Activated CD4-positive, alpha-beta T cell treated with anti-CD3 and anti-CD28 coated beads for 4 hours (primary cell): ENCODE measurements around the gene SACS.
"Not testable (repeated sequence)": the region's sequence is repeated elsewhere in the genome, so short reads cannot be mapped to it uniquely, and the experiment has no call there.

Experiments used
- DNase-seq, 2 donors: peaks; one replicate each; pipeline ENCODE4 v3.0.0-alpha.2; 2020

SACS gene

GRCh38 chr13:23350009-23350408 is 83.5 kb downstream of the SACS start:
- DNase-seq: no peak

- no peak for DNase-seq
Measured at GRCh38 chr13:23349161-23349897, 84.2 kb downstream of the SACS start.

GRCh38 chr13:23348262-23349127 is 85.0 kb downstream of the SACS start:
- no peak for DNase-seq

- DNase-seq: no peak
Measured at GRCh38 chr13:23347601-23348000, 85.9 kb downstream of the SACS start.

GRCh38 chr13:23344931-23345595 is 88.4 kb downstream of the SACS start:
- DNase-seq: no peak

GRCh38 chr13:23339225-23339624 is 94.3 kb downstream of the SACS start:
- no peak for DNase-seq

GRCh38 chr13:23330356-23330755 is 103.1 kb downstream of the SACS start:
- no peak for DNase-seq

GRCh38 chr13:23325191-23325590 is 108.3 kb downstream of the SACS start:
- DNase-seq: no peak

GRCh38 chr13:23323946-23324709 is 109.4 kb downstream of the SACS start:
- DNase-seq: no peak

- DNase-seq: no peak
Measured at GRCh38 chr13:23322353-23323336, 110.9 kb downstream of the SACS start.

GRCh38 chr13:23321535-23322241 is 111.8 kb downstream of the SACS start:
- DNase-seq: no peak

GRCh38 chr13:23320926-23321534 is 112.5 kb downstream of the SACS start:
- no peak for DNase-seq

GRCh38 chr13:23319883-23320224 is 113.6 kb downstream of the SACS start:
- no peak for DNase-seq

- DNase-seq: not testable (repeated sequence)
Measured at GRCh38 chr13:23314837-23315236, 118.7 kb downstream of the SACS start.

- DNase-seq: no peak
Measured at GRCh38 chr13:23292586-23292985, 140.9 kb downstream of the SACS start.

- no peak for DNase-seq
Measured at GRCh38 chr13:23289917-23290357, 143.6 kb downstream of the SACS start.

GRCh38 chr13:23288995-23289394 is 144.5 kb downstream of the SACS start:
- no peak for DNase-seq

- DNase-seq: no peak
Measured at GRCh38 chr13:23288564-23288963, 144.9 kb downstream of the SACS start.

GRCh38 chr13:23279321-23279720 is 154.2 kb downstream of the SACS start:
- DNase-seq: no peak
